ENCODE data around the gene LCN10. TPM values are rescaled to one million over a fixed set of nuclear protein-coding genes. Genes with fewer than 3 reads are reported as not detected.

Gene LCN10
- total RNA-seq, 1 donor from 2014 or later, result 8.3 TPM

- H3K4me3 ChIP-seq, result no peak overlapping the region
- no peak for DNase-seq (ENCODE audit: extremely low spot score in 2 of 2)
- peaks cover 24% of the 10 kb centered on the region for H3K4me1 ChIP-seq
- no peaks in the 10 kb centered on the region for H3K9me3 ChIP-seq
- TF ChIP-seq POLR2A (IDR thresholded peaks at IDR 0.05), result no peak
- no peak for TF ChIP-seq POLR2AphosphoS5 (IDR thresholded peaks at IDR 0.05; ENCODE audit: insufficient read depth in 1 of 2, low read depth in 1 of 2)
- TF ChIP-seq CTCF (IDR thresholded peaks at IDR 0.05), result no peak
- H3K36me3 ChIP-seq, result no peaks in the 10 kb centered on the region
- H3K27me3 ChIP-seq, result no peaks in the 10 kb centered on the region
- no peak overlapping the region for H3K27ac ChIP-seq
- intact Hi-C loops (cut with DNase I), result no loop called here
These were observed 51.2 kb downstream of the LCN10 start for GRCh38 chr9:136691316-136692184.

- Histone ChIP-seq H3K4me1 (peaks cover 31% of the 10 kb centered on the region), H3K4me3 (no peak overlapping the region), H3K9me3 (no peaks in the 10 kb centered on the region), H3K36me3 (no peaks in the 10 kb centered on the region), H3K27ac (no peak overlapping the region), H3K27me3 (no peaks in the 10 kb centered on the region)
- TF ChIP-seq CTCF (IDR thresholded peaks at IDR 0.05), result no peak
- TF ChIP-seq POLR2AphosphoS5 (IDR thresholded peaks at IDR 0.05; ENCODE audit: insufficient read depth in 1 of 2, low read depth in 1 of 2), result no peak
- TF ChIP-seq POLR2A (IDR thresholded peaks at IDR 0.05), result no peak
- DNase-seq (ENCODE audit: extremely low spot score in 2 of 2), result no peak
- intact Hi-C loops (cut with DNase I), result no loop called here
These were observed 51.9 kb downstream of the LCN10 start for GRCh38 chr9:136690806-136691261.

- H3K4me1 ChIP-seq, result peaks cover 37% of the 10 kb centered on the region
- intact Hi-C loops (cut with DNase I), result no loop called here
- H3K27me3 ChIP-seq, result no peaks in the 10 kb centered on the region
- no peaks in the 10 kb centered on the region for H3K9me3 ChIP-seq
- DNase-seq (ENCODE audit: extremely low spot score in 2 of 2), result no peak
- H3K36me3 ChIP-seq, result no peaks in the 10 kb centered on the region
- TF ChIP-seq CTCF (IDR thresholded peaks at IDR 0.05) (no peak), POLR2AphosphoS5 (IDR thresholded peaks at IDR 0.05; ENCODE audit: insufficient read depth in 1 of 2, low read depth in 1 of 2) (no peak), POLR2A (IDR thresholded peaks at IDR 0.05) (no peak)
- H3K4me3 ChIP-seq, result no peak overlapping the region
- no peak overlapping the region for H3K27ac ChIP-seq
These were observed 52.5 kb downstream of the LCN10 start for GRCh38 chr9:136690104-136690805.

GRCh38 chr9:136689108-136689460, 53.7 kb downstream of the LCN10 start:
- H3K27me3 ChIP-seq, result no peaks in the 10 kb centered on the region
- H3K9me3 ChIP-seq, result no peaks in the 10 kb centered on the region
- intact Hi-C loops (cut with DNase I), result no loop called here
- no peak overlapping the region for H3K27ac ChIP-seq
- no peaks in the 10 kb centered on the region for H3K36me3 ChIP-seq
- TF ChIP-seq POLR2AphosphoS5 (IDR thresholded peaks at IDR 0.05; ENCODE audit: insufficient read depth in 1 of 2, low read depth in 1 of 2), result no peak
- no peak for TF ChIP-seq CTCF (IDR thresholded peaks at IDR 0.05)
- TF ChIP-seq POLR2A (IDR thresholded peaks at IDR 0.05), result no peak
- H3K4me3 ChIP-seq, result no peak overlapping the region
- H3K4me1 ChIP-seq, result peaks cover 42% of the 10 kb centered on the region
- no peak for DNase-seq (ENCODE audit: extremely low spot score in 2 of 2)

All from vagina (tissue), 2 donors.